IPS-NIHi11 (cell line): ENCODE data around the gene SCARF1.

ENCODE experiments used
- DNase-seq: peaks from one replicate; pipeline ENCODE4 v3.0.0; 2012; ENCODE audit warnings: mixed read lengths, low spot score

The SCARF1 gene

DNA sequence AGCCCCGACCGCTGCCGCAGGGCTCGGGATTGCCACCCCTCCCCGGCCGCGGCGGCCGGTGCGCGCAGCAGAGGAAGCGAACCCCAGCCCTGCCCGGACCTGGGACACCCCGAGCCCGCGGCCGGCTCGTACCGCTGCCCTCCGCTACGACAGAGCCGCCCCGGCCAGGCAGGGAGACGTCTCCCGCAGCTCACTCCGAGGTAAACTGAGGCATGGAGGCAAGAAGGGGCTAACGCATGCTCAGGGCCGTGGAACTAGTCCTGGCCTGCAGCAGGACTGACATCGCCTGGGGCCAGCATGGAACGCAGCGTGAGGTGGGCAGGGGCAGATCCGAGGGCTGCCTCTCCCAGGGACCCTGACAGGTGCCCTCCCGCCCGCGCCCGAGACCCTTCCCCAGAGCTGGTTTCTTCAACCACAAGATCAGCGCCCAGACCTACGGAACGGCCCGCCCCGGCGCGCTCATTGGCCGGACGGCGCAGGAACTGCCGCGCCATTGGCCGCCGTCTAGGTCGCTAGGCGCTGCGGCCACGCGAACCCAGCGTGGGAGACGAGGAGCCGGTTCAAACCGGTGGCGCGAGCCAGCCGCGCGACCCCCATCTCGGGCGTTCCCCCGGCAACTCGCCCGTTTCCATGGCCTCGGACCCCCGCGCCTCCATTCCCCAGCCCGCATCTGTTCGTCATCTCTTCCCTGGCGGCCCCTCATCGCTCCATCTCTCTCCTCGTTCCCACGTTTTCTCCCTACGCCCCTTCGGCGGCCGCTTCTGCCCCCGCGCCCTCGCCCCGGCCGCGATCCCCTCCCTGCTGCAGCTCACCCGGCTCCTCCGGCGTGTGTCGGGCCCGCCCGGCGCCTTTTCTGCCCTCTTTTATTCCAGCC is 17.3 kb downstream of the SCARF1 start, which contains the start of gene SLC43A2:
TSS of gene SLC43A2 (minus strand) at position 853 of the 874 bp plus-strand sequence. CDS start 960 bp downstream, outside the sequence.
- peak; percentile 97 for DNase-seq

DNA sequence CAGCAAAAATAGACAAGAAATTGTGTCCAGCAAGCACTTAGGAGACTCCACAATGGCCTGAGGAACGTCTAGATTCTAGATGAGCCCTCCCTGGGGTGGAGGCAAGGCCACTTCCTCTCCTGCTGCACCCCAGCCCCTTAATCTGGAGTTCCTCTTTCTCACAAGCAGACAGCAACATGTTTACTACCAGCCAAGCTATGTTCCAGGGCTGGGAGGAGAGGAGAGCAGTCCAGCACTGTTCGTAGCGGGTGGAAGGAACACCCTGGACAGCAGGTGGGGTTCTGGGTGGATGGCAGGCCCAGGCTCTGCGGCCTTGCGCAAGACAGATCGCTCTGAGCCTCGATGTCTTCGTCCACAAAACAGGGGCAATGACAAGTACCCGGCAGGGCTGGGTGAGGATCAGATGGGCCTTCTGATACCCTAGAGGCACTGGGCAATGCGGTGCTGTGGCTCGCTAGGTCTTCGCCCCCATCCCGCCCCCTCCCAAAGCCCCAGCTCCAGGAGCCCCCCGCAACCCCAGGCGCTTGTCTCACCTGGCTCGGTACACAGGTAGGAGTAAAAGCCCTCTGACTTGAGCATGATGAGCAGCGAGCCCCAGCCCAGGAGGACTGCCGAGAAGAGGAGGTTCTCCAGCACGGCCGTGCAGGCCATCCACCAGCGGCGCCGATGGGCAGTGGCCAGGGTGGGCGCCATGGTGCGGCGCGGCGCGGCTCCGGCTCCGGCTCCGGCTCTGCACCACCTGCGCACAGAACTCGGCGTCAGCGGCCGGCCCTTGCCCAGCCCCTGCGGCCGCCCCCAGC is 18.1 kb downstream of the SCARF1 start:
- DNase-seq = peak; percentile 74

DNA sequence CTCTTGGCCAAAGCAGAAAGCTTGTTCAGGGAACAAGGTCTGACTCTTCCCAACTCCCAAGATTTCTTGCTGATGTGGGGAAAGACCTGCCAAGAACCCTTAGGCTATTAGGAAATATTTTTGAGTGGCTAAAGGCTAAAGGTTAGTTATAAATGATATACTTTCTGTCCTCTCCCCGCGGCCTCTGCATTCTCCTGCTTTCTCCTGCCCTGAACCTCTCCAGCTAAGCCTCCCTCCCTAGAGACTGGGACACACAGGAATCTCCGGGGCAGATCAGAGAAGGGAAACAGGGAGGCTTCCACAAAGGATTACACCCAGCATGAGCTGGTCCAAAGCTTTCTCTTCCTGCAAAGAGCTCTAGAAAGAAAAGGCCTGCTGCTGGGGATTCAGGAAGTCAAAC is 19.2 kb downstream of the SCARF1 start:
- no peak for DNase-seq

DNA sequence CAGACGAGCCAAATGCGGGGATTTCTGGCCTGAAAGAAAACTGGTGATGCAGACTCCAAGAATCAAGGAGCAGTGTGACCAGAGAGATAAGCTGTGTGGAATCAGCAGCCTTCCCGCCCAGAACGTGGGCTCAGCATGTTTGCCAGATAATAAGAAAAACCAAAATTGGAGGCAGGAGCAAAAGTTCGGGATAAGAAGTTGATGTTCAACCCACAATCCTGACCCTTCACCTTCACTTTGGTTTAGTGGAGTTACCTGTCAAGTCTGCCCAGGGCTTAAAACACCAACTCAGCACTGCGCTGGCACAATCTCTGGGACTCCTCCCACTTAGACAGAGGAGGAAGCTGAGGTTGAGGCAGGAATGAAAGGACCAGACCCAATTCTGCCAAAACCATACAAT is 20.0 kb downstream of the SCARF1 start:
- DNase-seq = no peak

DNA sequence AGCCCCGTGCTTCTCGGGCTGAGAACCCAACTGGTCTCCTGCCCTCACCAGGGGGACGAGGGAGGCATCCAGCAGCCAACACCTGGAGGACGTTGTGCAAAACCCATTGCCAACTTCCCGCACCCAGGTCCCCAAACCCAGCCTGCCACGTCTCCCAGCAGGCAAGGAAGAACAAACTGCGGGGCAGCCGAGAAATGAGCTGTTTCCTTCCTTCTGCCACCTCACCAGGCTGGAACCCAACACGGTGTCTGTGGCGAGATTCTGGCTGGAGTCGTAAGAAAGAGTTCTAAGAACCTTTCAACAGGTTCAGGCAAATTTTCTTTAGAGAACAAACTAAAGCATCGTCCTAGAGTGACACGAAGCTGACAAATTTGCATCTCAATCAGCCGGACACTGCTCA is 20.5 kb downstream of the SCARF1 start:
- DNase-seq = no peak

DNA sequence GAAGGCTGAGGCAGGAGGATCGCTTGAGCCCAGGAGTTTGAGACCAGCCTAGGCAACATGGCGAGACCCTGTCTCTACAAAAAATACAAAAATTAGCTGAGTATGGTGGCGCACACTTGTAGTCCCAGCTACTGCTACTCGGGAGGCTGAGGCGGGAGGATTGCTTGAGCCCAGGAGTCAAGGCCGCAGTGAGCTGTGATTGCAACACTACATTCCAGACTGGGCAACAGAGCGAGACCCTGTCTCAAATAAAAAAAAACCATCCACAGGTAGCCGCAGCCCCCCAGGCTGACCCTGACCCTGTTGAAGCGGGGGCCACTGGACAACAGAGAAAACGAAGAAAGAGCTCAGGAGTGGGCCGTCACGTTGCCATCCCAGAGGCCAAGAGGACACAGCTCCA is 20.9 kb downstream of the SCARF1 start:
- no peak for DNase-seq

DNA sequence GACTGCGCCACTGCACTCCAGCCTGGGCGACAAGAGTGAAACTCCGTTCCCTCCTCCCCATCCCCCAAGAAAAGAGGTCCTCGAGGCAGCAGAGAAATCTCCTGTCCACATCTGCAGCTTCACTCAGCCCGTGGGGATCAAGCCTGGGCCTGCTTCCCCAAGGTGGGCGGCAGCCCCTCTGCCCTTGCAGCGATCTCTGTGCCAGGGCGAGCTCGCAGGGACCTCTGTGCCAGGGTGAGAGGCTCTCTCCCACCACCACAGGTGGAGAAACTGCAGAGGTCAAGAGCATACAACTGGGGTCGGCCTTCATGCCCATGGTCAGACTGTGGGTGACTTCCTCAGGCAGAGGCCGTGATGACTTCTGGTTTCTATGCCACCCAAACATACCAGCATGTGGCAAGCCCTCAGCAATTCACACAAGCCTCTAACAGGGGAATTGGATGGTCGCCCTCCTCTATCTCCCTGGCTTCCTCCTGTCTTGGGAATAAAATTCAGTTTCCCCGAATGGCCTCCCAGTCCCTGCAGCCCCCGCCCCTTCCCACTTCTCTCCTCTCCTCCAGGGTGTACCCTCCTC is 22.4 kb downstream of the SCARF1 start:
- no peak for DNase-seq

DNA sequence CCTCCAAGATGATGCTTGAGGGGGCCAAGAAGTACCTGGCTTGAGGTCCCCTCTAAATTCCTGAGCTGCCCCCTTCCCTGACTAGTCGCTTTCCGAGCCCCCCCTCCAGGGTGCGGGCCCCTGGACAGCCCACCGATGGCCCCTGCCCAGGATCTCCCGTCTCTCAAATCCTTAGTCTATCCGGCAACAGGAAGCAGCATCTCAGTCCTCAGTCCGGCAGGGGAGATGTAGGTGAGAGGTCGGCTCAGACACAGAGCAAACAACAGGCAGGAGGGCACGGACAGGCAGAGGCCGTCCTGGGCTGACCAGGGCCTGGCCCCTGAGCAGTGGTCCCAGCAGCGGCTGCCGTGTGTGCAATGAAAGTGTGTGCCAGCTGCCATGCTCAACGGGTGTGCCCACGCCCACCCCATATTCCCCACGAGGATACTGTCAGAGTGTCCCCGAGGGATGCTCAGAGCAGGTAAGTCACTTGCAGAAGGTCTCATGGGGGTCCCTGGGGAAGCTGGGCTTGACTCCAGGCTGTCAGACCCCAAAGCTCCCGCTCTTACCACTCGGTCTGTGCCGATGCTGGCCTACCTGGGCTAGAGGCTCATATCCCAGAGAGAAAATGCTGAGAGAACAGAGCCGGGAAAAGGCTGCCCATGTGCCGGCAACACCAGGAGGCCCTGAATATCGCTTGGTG is 24.1 kb downstream of the SCARF1 start:
- no peak for DNase-seq

DNA sequence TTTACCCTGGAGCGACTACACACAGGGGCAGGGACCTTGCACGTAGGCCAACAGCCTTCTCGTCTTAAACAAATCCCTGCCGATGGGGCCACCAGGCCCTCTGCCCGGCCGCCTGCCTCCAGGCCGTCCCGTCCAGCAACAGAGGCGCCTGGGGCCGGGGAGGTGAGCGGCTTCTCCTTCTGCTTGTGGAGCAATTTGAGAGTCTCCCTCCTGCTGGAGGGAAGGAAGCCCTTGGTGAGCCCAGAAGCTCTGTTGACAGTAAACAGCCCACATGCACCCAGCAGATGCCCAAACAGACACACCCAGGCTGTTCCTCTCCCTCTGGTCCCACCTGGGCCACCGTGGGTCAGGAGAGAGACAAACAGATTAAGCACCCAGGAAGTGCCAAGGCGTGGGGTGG is 25.0 kb downstream of the SCARF1 start:
- no peak for DNase-seq

DNA sequence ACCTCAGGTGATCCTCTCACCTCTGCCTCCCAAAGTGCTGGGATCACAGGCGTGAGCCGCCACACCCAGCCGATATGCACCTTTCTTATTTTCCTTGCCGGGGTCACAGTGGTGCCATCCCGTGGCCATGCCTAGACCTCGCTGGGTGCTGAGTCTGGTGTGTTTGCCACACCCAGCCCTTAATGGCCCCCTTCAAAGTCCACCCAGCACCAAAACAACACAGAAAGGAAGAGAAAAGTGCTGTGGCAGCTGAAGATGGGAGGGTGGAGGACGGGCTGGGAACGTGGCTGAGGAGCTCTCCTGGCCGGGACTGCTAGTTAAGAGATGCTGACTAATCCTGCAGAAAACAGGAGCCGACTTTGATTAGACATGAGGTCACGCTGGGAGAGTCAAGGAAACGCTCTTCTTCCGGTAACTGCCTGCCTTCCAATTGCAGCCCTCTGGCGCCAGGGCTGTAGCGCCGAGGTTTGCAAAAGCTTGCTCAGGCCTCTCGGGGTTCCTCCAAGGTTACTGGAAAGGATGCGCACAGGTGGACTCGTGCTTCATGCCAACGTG is 27.8 kb downstream of the SCARF1 start:
- no peak for DNase-seq

DNA sequence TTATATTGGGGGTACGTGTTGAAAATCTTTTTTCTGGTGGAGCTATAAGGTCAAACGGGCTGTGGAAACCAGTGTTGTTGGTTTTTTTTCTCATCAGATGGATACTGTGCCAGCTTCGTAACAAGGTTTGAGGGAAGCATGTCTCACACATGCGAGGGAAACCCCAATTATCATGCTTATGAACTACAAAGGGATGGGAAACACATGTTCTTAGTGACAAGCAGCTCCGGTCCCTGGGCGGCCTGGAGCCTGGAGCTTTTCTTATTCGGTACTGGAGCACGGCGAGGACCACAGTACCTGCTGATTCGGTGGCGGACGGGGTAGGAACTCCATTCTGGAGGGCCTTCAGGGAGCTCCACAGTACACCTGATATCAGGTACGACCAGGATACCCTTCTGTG is 29.4 kb downstream of the SCARF1 start:
- no peak for DNase-seq

DNA sequence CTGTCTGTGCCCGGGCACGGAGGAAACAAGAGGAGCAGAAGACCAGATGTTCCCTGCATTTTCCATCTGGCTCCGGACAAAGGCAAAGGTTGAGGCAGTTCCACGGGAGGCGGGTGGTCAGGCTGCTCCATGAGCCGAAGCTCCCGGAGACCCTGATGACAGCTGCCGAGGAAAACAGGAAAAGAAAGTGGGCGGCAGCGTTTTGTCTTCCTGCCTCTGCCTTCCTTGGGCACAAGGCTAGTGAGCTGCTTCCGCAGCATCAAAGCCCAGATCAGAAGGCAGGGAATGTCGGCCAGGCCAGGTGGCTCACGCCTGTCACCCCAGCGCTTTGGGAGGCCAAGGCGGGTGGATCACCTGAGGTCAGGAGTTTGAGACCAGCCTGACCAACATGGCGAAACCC is 33.1 kb downstream of the SCARF1 start:
- no peak for DNase-seq

DNA sequence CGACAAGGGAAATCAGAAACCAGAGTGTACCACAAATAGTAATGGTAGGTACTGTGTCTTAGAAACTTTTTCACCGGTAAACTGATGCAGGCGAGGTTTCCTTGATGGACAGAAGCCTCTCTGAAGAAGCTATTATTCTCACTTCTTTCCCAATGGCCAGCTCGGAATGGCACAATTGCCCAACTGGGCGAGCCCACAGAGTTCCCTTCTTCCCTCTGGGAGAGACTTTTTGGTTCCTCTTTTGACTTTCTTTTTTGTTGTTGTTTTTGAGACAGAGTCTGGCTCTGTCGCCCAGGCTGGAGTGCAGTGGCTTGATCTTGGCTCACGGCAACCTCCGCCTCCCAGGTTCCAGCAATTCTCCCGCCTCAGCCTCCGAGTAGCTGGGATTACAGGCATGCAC is 33.8 kb downstream of the SCARF1 start:
- no peak for DNase-seq

DNA sequence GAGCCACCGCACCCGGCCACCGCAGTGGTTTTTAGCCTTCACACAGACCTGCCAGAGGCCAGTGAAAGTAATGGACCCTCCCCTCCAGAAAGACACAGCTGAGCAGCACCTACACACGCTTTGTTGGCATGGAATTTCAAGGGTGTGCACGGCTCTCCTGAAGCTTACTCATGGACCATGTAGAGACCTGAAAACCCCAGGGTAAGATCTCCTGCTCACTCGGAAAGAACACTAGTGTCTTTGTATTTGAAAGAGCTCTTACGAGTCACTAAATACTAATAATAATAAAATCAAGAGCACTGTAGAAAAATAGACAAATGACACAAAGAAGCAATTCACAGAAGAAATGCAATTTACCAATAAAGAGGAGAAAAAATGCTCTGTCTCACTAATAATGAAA is 36.9 kb downstream of the SCARF1 start:
- no peak for DNase-seq

DNA sequence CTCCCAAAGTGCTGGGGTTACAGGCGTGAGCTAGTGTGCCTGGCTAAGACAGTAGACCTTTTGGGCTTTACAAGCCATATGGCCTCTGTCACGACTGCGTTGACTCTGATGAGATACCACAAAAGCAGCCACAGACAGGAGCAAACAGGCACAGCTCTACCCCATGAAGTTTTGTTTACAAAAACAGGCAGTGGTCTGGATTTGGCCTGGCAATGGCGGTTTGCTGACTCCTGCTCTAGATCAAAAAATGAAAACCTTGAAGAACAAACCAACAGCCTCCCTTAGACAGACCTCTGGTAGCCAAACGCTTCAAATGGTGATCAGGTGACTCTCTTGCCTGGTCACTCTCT is 37.6 kb downstream of the SCARF1 start:
- DNase-seq = no peak

DNA sequence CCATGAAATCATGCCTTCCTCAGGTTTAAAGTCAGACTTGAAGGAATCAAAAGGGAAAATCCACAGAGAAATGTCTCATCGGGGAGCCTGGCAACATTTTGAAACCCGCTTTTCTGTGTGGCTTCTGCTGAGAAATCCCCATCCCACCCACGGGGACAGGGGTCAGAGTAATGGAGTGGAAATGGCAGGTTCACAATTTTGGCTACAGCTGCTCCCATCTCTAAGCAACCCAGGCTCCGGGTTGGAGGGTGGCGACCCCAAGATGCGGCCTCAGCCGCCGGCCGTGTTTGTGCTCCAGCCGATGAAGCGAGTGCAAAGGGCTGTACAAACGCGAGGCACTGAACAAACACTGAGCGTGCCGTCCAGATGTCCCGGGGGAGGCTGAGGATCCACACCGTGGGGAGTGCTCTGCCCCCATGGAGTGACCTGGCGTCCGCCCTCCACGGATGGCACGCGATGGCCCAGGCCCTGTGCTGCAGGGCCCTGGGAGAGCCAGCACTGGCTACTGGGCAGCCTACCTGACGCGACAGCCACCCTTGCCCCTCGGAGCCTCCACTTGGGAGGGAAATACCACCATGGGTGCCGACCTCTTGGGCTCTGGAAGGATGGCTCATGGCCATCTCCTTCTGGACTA is 39.1 kb downstream of the SCARF1 start:
- DNase-seq = no peak

DNA sequence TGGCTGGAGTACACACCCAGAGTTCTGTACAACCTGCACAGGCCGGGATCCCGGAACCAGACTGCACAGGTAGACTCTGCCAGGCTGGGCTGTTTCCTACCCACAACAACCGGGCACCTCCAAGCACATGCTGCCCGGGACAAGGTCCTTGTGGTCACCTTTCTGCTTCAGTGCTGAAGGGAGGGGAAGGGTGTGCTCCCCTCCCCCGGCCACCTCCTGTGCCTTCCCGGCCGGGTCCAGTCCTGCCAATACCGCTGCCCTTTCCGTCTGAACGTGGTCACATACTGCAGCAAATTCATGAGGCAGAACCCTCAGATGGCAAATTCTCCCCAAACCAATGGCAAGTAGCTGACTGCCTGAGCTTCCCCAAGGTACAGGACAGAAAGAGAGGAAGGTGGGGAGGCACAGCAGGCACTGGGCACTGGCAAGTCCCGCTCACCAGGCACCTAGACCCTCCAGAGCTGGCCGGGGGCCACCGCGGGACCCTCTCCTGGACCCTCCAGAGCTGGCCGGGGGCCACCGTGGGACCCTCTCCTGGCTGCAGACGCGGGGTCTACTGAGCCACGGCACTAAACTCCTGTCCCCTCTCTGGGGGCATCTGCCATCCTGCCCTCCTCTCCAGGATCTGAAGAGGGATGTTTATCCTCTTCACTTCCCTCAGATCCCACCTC is 39.7 kb downstream of the SCARF1 start:
- DNase-seq = no peak

DNA sequence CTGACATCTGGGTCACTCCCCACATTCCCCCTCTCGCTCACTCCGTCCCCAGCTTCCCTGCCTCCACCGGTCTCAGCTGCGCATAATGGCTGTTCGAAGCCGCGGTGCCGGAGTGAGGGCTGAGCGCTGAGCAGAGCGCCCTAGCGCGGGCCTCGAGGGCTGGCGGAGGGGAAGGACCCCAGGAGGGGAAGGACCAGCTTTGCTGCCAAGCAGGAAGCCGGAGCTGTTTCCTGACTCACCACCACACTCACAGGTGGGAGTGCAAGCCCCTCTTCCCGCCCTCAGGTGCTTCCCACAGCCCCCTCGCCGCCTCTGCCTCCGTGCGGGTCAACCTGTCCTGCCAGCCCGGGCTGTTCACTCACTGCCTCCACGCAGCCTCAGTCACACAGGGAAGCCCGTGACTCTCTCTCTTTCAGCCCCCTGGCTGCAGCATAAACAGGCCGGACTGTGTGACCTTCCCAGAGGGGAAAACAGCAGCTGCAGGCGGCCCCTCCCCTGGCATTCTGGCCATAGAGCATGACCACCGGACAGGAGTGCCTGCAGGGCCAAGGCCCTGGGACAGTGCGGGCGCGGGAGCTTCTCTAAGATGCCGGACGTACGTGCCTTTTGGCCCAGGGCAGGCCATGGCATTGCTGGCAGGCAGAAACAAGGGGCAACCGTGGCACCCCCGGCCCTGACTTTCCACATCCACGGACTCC is 40.6 kb downstream of the SCARF1 start:
- DNase-seq = no peak

DNA sequence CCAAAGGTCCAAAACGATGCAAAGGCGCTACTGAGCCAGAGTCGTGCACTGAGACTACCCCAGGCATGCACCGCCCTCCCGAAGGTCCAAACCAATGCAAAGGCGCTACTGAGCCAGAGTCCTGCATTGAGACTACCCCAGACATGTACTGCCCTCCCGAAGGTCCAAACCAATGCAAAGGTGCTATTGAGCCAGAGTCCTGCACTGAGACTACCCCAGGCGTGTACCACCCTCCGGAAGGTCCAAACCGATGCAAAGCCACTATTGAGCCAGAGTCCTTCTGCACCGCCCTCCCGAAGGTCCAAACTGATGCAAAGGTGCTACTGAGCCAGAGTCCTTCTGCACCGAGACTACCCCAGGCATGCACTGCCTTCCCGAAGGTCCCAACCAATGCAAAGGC is 44.0 kb downstream of the SCARF1 start:
- no peak for DNase-seq

DNA sequence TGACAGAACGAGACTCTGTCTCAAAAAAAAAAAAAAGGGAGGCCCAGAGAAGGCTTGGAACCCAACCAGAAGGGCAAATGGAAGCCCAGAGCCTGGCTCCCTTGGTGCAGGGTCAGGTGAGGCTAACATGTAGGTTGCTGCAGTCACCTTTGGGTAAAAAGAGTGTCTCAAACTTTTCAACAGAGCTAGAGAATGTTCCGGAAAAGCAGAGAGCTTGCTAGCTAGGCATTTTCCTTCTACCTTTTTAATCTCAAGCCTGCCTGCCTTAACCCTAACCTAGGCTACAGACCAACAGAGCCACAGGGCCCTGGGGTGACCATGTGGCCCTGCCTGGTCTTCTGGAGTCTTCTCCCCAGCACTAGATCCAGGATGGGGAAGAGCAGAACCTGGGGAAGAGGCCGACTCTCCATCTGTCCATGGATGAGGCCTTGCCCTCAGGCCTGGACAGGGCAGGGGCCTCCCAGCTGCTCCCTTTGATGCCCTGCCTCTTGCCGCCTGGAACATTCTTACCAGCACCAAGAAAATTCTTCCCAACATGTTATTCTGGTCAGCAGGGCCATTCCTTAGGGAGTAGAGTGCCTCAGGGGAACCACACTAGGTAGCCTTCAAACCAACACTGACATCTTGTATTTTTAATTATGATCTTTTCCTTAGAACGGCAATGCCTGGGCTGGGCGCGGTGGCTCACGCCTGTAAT is 47.0 kb downstream of the SCARF1 start:
- DNase-seq = no peak
